ENCODE data around the gene SLC29A1. TPM values are rescaled to one million over a fixed set of nuclear protein-coding genes. Genes with fewer than 3 reads are reported as not detected.
A peak's percentile ranks its signal among the peaks of the same experiment; 100 is the strongest.

The SLC29A1 gene
- total RNA-seq, 1 donor from 2014 or later: 181 TPM

DNA sequence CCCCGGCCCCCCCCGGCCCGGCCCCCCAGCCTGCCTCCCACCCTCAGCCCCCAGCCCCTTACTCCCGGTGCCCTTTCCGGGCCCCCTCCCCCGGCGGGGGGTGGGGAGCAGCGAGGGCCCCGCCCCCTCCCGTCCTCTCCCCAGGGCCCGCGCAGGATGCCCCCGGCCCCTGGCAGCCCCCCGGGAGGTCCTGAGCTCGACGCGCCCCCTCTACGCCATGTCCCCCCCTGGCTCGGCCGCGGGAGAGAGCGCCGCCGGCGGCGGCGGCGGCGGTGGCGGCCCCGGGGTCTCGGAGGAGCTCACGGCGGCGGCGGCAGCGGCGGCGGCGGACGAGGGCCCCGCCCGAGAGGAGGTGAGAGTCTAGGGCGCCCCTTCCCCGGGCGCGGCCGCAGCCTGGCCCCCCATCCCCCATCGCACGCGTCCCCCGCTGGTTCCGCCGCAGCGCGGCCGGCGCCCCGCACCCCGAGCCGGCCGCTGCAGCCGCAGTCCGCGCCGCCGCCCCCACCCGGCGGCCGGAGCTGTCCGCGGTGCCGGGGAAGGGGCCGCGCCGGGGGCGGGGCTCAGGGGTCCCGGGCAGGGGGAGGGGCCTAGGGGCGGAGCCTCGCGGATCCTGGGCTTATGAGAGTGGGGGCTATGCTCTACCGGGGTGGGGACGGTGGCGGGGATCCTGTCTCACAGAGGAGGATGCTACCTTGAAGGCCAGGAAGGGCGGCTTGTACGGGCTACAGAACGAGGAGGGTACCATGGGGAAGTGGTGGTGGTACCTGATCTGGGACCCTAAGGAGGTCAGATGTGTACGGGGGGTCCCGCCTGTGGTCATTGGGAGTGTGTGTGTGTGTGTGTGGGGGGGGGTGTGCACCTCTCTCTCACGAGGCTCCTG is 47.4 kb downstream of the SLC29A1 start:
- intact Hi-C loops (cut with DNase I): no loop called here
- no peak for DNase-seq
- no peak for ATAC-seq (ENCODE audit: poor library complexity)

DNA sequence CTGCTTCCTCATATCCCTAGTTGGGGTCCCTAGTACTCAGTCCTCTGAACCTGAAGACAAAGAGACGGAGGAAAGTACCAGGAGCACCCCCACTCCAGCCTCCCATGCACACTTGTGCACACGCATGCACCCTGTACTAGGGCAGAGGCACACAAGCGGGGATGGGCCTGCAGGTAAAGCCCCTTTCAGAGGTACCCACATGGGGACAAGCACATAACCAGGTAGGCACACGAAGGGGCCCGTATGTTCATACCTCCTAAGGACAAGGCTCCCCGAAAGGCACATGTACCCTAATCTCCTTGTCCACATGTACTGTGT is 48.0 kb downstream of the SLC29A1 start:
- DNase-seq (no peak), ATAC-seq (ENCODE audit: poor library complexity) (no peak)
- intact Hi-C loops (cut with DNase I): no loop called here

DNA sequence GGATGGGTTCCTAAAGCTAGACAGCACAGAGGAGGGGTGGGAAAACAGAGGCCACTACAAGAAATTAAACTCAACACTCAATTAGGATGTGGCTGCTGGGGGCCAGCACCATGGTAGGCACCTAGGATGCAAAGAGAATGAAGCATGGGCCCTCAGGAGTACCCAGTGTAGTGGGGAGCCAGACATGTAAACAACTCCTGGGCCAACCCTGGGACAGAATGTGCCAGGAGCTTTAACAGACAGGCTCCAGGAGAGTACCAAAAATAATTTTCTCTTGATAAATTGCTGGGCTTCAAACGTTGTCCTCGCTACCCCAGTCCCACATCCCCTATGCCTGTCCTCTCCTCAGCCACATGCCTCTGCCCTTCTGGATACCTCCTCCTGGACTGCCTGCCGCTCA is 48.5 kb downstream of the SLC29A1 start:
- intact Hi-C loops (cut with DNase I): no loop called here
- no peak for DNase-seq
- no peak for ATAC-seq (ENCODE audit: poor library complexity)

DNA sequence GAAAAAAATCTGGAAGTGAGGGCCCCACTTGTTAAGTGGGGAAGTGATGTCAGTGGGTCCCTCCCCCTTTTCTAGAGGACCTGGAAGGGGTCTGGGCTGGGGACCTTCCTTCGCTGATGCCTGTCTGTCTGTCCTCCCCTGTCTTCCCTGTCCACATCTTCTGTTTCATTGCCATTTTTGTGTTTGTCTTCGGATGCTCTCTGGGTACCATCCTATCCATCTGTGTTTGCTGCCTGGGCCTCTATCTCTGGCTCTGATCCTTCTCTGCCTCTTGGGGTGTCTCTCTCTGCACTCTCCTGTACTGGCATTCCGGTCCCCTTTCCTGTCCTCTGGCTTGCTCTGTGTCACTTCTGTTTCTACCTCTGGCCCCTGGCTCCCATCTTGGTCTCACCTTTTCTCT is 49.1 kb downstream of the SLC29A1 start:
- DNase-seq (no peak), ATAC-seq (ENCODE audit: poor library complexity) (no peak)
- intact Hi-C loops (cut with DNase I): no loop called here

GRCh38 chr6:44272999-44273566 is 49.7 kb downstream of the SLC29A1 start:
- intact Hi-C loops (cut with DNase I): no loop called here
- ATAC-seq (ENCODE audit: poor library complexity): no peak
- DNase-seq: no peak

- intact Hi-C loops (cut with DNase I): no loop called here
These were observed 50.2 kb downstream of the SLC29A1 start for GRCh38 chr6:44273617-44274016.

GRCh38 chr6:44275271-44275748 is 51.9 kb downstream of the SLC29A1 start:
- intact Hi-C loops (cut with DNase I): no loop called here
- ATAC-seq (ENCODE audit: poor library complexity): no peak
- DNase-seq: no peak

More at GRCh38 chr6:44273617-44274016, 50.2 kb downstream of the SLC29A1 start:
- DNase-seq (no peak), ATAC-seq (ENCODE audit: poor library complexity) (no peak)

GRCh38 chr6:44275749-44276648 is 52.6 kb downstream of the SLC29A1 start:
- DNase-seq (no peak), ATAC-seq (ENCODE audit: poor library complexity) (peak; percentile 71)
- intact Hi-C loops (cut with DNase I): no loop called here

DNA sequence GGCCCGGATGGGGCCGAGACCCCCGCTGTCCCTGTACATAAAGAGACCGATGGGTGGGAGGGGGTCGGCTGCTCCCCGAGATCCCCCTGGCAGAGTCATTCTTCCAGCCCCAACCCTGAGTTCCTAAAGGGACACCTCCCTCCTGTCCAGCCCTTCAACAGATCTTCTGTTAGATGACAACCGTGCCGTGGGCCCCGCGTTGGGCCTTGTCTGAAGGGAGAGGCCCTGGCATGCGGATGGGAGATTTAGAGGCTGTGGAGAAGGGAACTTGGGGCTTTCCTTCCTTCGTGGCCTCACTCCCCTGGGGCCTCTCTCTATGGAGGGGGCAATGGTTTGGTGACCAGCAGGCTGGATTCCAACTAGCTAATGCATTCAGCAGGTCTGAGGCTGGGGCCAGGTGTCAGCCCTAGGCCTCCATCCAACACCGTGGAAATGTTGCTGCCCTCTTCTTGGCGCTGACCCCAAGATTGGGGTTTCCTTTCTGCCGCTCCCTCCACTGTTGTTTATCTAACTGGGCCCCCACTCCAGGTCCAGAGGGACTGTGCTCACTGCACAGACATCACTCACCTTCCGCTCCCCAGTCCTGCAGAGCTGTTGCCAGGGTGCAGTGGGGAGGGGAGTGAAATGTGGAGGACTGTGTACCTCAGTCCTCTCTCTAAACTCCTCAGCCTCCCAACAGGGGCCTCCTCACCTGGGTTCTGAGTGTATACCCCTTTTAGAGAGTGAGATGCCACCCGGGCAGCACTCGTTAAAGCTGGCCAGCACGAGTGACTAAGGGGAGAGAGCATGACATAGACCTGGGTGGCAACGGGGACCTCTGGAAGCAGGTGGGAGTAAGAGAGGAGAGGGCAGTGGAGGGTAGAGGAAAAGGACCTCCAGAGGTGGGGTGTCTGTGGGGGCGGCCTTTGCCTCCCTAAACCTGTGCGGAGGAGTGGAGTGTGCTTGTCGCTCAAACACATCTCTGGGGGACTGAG is 53.6 kb downstream of the SLC29A1 start:
- DNase-seq (no peak), ATAC-seq (ENCODE audit: poor library complexity) (no peak)
- intact Hi-C loops (cut with DNase I): no loop called here

DNA sequence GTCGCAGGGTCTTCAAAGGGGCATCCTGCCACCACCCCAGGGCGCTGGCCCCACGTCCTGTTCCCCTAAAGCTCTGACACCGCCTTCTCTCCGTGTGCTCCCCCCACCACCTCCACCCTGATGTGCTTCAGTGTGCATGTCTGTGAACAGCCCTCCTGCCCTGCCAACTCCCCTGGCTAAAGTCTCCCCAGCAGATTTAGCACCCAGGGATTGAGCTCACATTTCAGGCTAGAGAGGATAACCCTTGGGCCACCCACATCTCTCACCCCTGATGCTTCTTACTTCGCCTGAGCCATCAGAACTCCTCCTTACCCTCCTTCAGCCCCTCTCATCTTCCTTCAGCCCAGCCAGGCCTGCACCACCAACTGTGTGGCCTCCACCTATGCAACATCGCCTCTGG is 54.4 kb downstream of the SLC29A1 start:
- no peak for DNase-seq
- ATAC-seq (ENCODE audit: poor library complexity): no peak
- intact Hi-C loops (cut with DNase I): no loop called here

GRCh38 chr6:44278315-44278714 is 54.9 kb downstream of the SLC29A1 start:
- no peak for DNase-seq
- ATAC-seq (ENCODE audit: poor library complexity): no peak
- intact Hi-C loops (cut with DNase I): no loop called here

DNA sequence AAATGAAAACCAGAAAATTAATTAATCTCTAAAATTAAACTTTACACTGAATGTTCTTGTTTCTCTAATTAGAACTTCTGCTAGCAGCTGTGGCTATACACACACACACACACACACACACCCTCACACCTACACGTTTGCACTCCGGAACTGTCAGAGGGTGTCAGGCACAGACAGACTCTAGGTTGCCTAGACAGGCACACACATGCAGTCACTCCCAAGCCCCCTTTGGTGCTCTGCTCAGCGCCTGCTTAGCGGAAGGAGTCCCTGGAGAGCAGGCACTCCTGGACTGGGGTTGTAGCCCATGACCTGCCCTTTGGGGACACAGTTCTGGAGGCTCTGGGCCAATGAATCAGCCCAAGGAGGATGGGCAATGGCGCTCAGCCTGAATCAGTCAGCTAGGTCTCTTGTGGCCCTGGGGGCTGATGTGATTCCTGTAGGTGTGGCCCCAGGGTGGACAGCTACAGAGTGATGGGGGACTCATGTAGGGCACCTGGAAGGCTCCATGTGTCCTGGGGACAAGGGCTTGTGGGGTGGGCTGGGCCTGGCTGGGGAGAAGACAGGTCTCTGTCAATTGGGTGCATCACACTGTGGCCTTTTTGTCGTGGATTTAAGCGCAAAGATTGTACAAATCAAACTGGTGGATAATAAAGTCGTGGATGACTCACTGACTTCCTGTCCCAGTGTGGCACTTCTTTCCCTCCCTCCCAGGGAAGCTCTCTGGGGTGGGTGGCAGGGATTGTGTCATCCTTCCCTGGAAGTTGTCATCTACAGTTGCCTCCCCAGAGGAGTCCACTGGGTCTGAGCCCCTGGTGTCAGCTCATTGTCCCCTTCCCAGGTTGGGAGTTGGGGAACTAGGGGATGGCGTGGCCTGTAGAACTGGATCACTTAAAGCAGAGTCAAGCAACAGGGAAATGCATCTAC is 55.6 kb downstream of the SLC29A1 start:
- intact Hi-C loops (cut with DNase I): no loop called here
- ATAC-seq (ENCODE audit: poor library complexity) (no peak), DNase-seq (no peak)

Other genes with a start within 250 kb of the SLC29A1 start
- gene MRPL14, start 96.1 kb upstream of the SLC29A1 start, total RNA-seq: 41.0 TPM
- 46.3 TPM for gene TMEM63B, start 96.0 kb upstream of the SLC29A1 start, total RNA-seq
- 0.43 TPM for gene CAPN11, start 64.8 kb upstream of the SLC29A1 start, total RNA-seq
- 0.56 TPM for gene MYMX, start 6.7 kb upstream of the SLC29A1 start, total RNA-seq
- 853 TPM for gene HSP90AB1, start 23.5 kb downstream of the SLC29A1 start, total RNA-seq
- 19.4 TPM for gene SLC35B2, start 33.9 kb downstream of the SLC29A1 start, total RNA-seq
- 3.7 TPM for gene NFKBIE, start 42.0 kb downstream of the SLC29A1 start, total RNA-seq
- gene TMEM151B, start 46.9 kb downstream of the SLC29A1 start, total RNA-seq: not detected
- gene AARS2, start 89.8 kb downstream of the SLC29A1 start, total RNA-seq: 10.7 TPM
- gene SPATS1, start 119.1 kb downstream of the SLC29A1 start, total RNA-seq: not detected
- gene CDC5L, start 164.1 kb downstream of the SLC29A1 start, total RNA-seq: 16.5 TPM

Data from Right ventricle myocardium superior (tissue), 1 donor.